GM06990 (cell line): ENCODE results near the gene MOCOS.

ENCODE experiments used
- DNase-seq: peaks from one replicate; pipeline ENCODE4 v3.0.0-alpha.2; 2011; ENCODE audit not compliant: insufficient read length; ENCODE audit errors: extremely low read depth
- H3K27me3 ChIP-seq: replicated peaks from 2 replicates; pipeline ENCODE4 v1.6.0; 2011; ENCODE audit warnings: low read length; ENCODE audit not compliant: control insufficient read depth, insufficient read depth
- H3K36me3 ChIP-seq: 2 replicates; pipeline ENCODE4 v1.5.1; 2011; ENCODE audit warnings: low read length; ENCODE audit not compliant: control insufficient read depth, insufficient read depth
- H3K4me3 ChIP-seq: replicated peaks from 2 replicates; pipeline ENCODE4 v1.5.1; 2011; ENCODE audit warnings: low read depth, mild to moderate bottlenecking, control low read depth, low read length
- TF ChIP-seq, protein P1 (sequence below): IDR thresholded peaks from 2 replicates; pipeline ENCODE4 v1.5.1; 2011; ENCODE audit warnings: low read length, control low read depth, mild to moderate bottlenecking, inconsistent platforms; ENCODE audit not compliant: insufficient read depth, poor library complexity, severe bottlenecking

The MOCOS gene

DNA sequence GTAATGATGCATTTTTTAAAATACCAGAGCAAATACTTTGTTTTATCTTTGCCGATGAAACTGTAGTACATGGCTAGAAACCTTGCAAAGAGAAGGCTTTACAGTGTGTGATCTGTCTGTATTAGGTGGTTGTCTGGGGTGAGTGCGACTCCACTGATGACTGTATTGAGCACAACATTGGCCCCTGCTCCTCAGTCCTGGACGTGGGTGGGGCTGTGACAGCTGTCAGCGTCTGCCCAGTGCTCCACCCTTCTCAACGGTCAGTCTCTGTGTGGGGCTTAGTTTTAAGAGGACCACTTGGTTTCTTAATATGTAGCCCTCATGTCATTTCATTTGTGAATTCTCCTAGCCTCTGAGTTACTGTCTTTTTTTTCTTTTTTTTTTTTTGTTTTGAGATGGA, 17.4 kb upstream of the MOCOS start:
- no peak for DNase-seq
- H3K4me3 ChIP-seq = no peak overlapping the region
- TF ChIP-seq, protein P1, sequence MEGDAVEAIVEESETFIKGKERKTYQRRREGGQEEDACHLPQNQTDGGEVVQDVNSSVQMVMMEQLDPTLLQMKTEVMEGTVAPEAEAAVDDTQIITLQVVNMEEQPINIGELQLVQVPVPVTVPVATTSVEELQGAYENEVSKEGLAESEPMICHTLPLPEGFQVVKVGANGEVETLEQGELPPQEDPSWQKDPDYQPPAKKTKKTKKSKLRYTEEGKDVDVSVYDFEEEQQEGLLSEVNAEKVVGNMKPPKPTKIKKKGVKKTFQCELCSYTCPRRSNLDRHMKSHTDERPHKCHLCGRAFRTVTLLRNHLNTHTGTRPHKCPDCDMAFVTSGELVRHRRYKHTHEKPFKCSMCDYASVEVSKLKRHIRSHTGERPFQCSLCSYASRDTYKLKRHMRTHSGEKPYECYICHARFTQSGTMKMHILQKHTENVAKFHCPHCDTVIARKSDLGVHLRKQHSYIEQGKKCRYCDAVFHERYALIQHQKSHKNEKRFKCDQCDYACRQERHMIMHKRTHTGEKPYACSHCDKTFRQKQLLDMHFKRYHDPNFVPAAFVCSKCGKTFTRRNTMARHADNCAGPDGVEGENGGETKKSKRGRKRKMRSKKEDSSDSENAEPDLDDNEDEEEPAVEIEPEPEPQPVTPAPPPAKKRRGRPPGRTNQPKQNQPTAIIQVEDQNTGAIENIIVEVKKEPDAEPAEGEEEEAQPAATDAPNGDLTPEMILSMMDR = no peak
- no peaks in the 10 kb centered on the region for H3K27me3 ChIP-seq
- H3K36me3 ChIP-seq = peaks cover 26% of the 10 kb centered on the region

- DNase-seq = no peak
- Histone ChIP-seq H3K27me3 (no peaks in the 10 kb centered on the region), H3K4me3 (no peak overlapping the region), H3K36me3 (peaks cover 15% of the 10 kb centered on the region)
- TF ChIP-seq, protein P1 = no peak
Observed at GRCh38 chr18:36175481-36175880, 11.8 kb upstream of the MOCOS start.

- Histone ChIP-seq H3K4me3 (no peak overlapping the region), H3K36me3 (peaks cover 12% of the 10 kb centered on the region), H3K27me3 (no peaks in the 10 kb centered on the region)
- DNase-seq = no peak
- TF ChIP-seq, protein P1 = no peak
Observed at GRCh38 chr18:36176177-36176584, 11.1 kb upstream of the MOCOS start.

- peaks cover 10% of the 10 kb centered on the region for H3K36me3 ChIP-seq
- no peaks in the 10 kb centered on the region for H3K27me3 ChIP-seq
- DNase-seq = no peak
Observed at GRCh38 chr18:36176711-36177110, 10.6 kb upstream of the MOCOS start.

GRCh38 chr18:36177913-36178312, 9.4 kb upstream of the MOCOS start:
- Histone ChIP-seq H3K4me3 (no peak overlapping the region), H3K36me3 (peaks cover 5% of the 10 kb centered on the region), H3K27me3 (no peaks in the 10 kb centered on the region)
- no peak for DNase-seq
- TF ChIP-seq, protein P1 = no peak

More at GRCh38 chr18:36176711-36177110, 10.6 kb upstream of the MOCOS start:
- TF ChIP-seq, protein P1 = no peak
- no peak overlapping the region for H3K4me3 ChIP-seq
